HG03103 (cell line): ENCODE results near the gene PLAC8L1.

Experiments used
- ATAC-seq: cut with Tn5 transposase; IDR thresholded peaks from one replicate; pipeline ENCODE4 v1.9.1; 2021; ENCODE audit warnings: low read depth; ENCODE audit not compliant: unreplicated experiment

PLAC8L1 gene

DNA sequence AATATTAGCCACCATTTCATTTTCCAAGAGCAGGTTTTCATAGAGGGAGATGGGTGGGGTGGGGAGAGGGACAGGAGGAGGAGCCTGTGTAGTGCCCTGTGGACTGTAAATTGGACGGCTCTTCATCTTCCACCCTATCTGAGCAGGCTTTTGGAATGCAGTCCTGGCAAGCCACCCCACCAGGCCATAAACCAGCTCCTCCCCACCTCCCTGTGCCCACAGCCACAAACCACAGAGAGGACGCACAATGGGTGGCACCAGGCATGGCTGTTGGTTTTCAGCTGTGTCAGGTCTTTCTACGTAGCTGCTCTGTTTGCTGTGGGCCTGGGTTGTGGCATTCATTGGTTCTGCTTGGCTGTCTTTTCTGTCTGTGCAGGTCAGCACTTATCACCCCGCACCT, 58.0 kb downstream of the PLAC8L1 start:
- no peak for ATAC-seq

- ATAC-seq = no peak
Observed at GRCh38 chr5:146043722-146044121, 61.7 kb downstream of the PLAC8L1 start.

DNA sequence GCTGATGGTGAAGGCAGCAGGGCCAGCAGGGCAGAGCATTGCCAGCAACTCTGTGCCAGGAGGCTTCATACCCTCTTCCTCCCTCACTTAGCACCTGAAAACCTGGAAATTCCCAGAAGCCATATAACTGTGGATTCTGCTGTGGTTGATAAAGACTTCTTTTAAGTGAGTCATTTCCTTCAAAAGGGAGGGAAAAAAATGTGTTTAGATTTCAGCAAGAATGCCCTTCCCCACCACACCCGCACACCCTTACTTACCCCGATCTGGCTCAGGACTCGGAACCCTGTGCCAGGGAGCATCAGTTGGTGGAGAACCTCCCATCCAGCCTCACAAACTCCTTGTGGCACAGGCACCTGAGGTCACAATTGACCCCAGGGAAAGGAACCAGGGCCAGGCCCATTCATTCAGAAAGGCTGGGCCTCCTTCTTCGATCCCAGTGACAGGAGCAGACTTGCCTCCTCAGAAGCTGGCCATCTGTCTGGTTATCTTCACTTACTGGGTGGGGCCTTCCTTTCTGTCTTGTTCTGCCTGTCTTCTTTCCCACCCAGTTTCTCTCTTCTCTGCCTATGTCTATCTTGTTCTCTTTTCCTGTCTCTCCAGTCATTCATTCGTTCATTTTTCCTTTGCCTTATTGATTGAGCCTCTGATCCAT, 62.6 kb downstream of the PLAC8L1 start:
- ATAC-seq = no peak

DNA sequence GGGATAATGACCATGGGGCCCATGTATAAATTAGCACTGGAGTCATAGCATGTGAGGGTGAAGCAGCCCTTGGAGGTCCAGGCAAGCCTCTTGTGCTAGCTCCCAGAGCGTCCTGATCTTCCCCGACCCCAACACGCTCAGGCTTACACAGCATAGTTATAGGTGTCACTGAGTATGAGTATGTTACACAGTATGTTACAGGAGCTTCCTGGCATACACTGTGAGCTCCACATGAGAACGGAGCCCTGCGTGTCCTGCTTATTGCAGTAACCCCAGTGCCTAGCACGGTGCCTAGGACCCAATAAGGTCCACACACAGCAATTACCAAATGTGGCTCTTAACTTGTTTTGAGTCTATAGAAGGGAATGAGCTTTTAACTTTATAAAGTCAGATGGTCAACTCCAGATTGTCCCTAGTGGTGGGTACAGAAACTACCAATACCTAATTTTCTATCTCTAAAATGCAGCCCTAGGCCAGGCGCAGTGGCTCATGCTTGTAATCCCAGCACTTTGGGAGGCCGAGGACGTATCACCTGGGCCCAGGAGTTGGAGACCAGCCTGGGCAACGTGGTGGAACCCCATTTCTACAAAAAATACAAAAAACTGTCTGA, 64.1 kb downstream of the PLAC8L1 start:
- peak; percentile 75 for ATAC-seq

DNA sequence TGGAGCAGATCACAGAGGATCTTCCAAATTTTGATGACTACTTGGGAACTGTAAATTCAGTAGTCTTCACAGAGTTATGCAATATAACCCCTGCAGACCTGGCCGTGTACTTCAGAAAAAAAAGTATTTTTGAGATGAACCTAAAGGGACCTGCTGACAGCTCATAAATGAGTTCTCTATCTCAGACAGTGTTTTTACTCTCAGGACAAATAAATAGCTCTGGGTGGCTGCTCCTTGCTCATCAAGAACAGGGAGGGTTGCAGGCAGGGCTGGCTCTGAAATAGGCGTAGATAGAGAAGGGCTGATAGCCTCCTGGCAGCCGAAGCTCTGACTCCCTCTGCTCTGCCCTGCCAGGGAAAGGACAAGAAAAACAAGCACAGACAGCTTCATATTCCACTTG, 64.8 kb downstream of the PLAC8L1 start:
- no peak for ATAC-seq

GRCh38 chr5:146039420-146039819, 66.0 kb downstream of the PLAC8L1 start:
- no peak for ATAC-seq

GRCh38 chr5:146034605-146035004, 70.8 kb downstream of the PLAC8L1 start:
- no peak for ATAC-seq
